Liver (tissue), 9 donors: ENCODE data around the gene PCNX3. TPM values are rescaled to one million over a fixed set of nuclear protein-coding genes. Genes with fewer than 3 reads are reported as not detected.

ENCODE experiments used
- DNase-seq: peaks from one replicate; pipeline ENCODE4 v3.0.0-alpha.2; 2017; ENCODE audit warnings: low spot score
- H3K27ac ChIP-seq, 2 donors: one replicate each; pipeline ENCODE4 v1.7.0; 2013; ENCODE audit warnings: inconsistent platforms in 2 of 2, low read length in 2 of 2, control low read depth in 1 of 2, low read depth in 1 of 2, mild to moderate bottlenecking in 1 of 2
- H3K27me3 ChIP-seq, 4 donors: one replicate each; pipeline versions ENCODE4 v1.6.1 to v1.7.0; 2013; ENCODE audit warnings: low read length in 3 of 4, inconsistent platforms in 1 of 4, mild to moderate bottlenecking in 1 of 4, moderate library complexity in 1 of 4; ENCODE audit not compliant: control insufficient read depth in 4 of 4, insufficient read depth in 4 of 4
- H3K36me3 ChIP-seq, 4 donors: one replicate each; pipeline versions ENCODE4 v1.6.1 to v1.7.0; 2013; ENCODE audit warnings: low read length in 3 of 4, mild to moderate bottlenecking in 3 of 4, low read depth in 1 of 4, moderate library complexity in 1 of 4; ENCODE audit not compliant: control insufficient read depth in 4 of 4, insufficient read depth in 3 of 4
- H3K4me1 ChIP-seq, 4 donors: one replicate each; pipeline versions ENCODE4 v1.6.1 to v1.7.0; 2013; ENCODE audit warnings: low read length in 3 of 4, mild to moderate bottlenecking in 3 of 4, moderate library complexity in 1 of 4; ENCODE audit not compliant: control insufficient read depth in 4 of 4, insufficient read depth in 4 of 4
- H3K4me3 ChIP-seq, 3 donors: one replicate each; pipeline versions ENCODE4 v1.6.1 to v1.7.0; 2013; ENCODE audit warnings: low read length in 3 of 3, control low read depth in 1 of 3, low read depth in 1 of 3, mild to moderate bottlenecking in 1 of 3
- H3K9ac ChIP-seq, 2 donors: one replicate each; pipeline ENCODE4 v1.7.0; 2013; ENCODE audit warnings: low read length in 2 of 2, mild to moderate bottlenecking in 2 of 2, moderate library complexity in 2 of 2, control low read depth in 1 of 2, low read depth in 1 of 2
- H3K9me3 ChIP-seq, 4 donors: one replicate each; pipeline versions ENCODE4 v1.6.1 to v1.7.0; 2013; ENCODE audit warnings: low read length in 3 of 4; ENCODE audit not compliant: control insufficient read depth in 4 of 4
- EGR1 ChIP-seq, 2 donors: IDR thresholded peaks; 2 replicates each; pipeline ENCODE4 v1.6.1; 2016 to 2018; ENCODE audit warnings: antibody characterized with exemption in 2 of 2, low read depth in 2 of 2
- FOXA1 ChIP-seq: IDR thresholded peaks from 2 replicates; pipeline ENCODE4 v1.6.1; 2016; ENCODE audit warnings: antibody characterized with exemption
- GABPA ChIP-seq, 2 donors: IDR thresholded peaks in 1 of 2; conservative IDR thresholded peaks in 1 of 2; 2 replicates each; pipeline ENCODE4 v1.6.1; 2016; ENCODE audit warnings: antibody characterized with exemption in 2 of 2, mild to moderate bottlenecking in 1 of 2, moderate library complexity in 1 of 2
- HNF4A ChIP-seq, 2 donors: conservative IDR thresholded peaks; 2 replicates each; pipeline ENCODE4 v1.6.1; 2016; ENCODE audit warnings: antibody characterized with exemption in 2 of 2, mild to moderate bottlenecking in 2 of 2
- HNF4G ChIP-seq: IDR thresholded peaks from 2 replicates; pipeline ENCODE4 v1.6.1; 2016; ENCODE audit warnings: antibody characterized with exemption
- JUND ChIP-seq, 2 donors: IDR thresholded peaks; 2 replicates each; pipeline ENCODE4 v1.6.1; 2016; ENCODE audit warnings: antibody characterized with exemption in 2 of 2
- NR2F2 ChIP-seq: IDR thresholded peaks from 2 replicates; pipeline ENCODE4 v1.6.1; 2016; ENCODE audit warnings: antibody characterized with exemption
- SP1 ChIP-seq: IDR thresholded peaks from 2 replicates; pipeline ENCODE4 v1.6.1; 2018; ENCODE audit warnings: antibody characterized with exemption, mild to moderate bottlenecking
- TAF1 ChIP-seq: conservative IDR thresholded peaks from 2 replicates; pipeline ENCODE4 v1.6.1; 2016; ENCODE audit warnings: antibody characterized with exemption, mild to moderate bottlenecking
- YY1 ChIP-seq: IDR thresholded peaks from 2 replicates; pipeline ENCODE4 v1.6.1; 2016; ENCODE audit warnings: antibody characterized with exemption, mild to moderate bottlenecking
- WGBS: extraction: QIAGEN DNeasy Blood & Tissue Kit; methylation state at CpG from one replicate; pipeline ENCODE4 v1.1.7; 2013; 5-methylcytosine and 5-hydroxymethylcytosine counted together
- polyA plus RNA-seq, 2 donors: library from polyadenylated mRNA; stranded (reverse) in 1 of 2; unstranded in 1 of 2; fragments of 200-250 nt in 1 of 2; fragments of >200 nt in 1 of 2; fragmentation: Nextera tagmentation in 1 of 2; extraction: Ambion mirVana in 1 of 2; gene quantifications; one replicate each; pipeline versions ENCODE4 v1.2.1 to v1.2.3, GENCODE V29; 2013 to 2015
- total RNA-seq, 2 donors: library from RNA; depleted of rRNA; stranded (reverse); fragments of >200 nt; gene quantifications; one replicate each; pipeline ENCODE4 v1.2.3, GENCODE V29; 2014
- TF ChIP-seq, protein P1 (sequence below): fragments of 150-350 bp; IDR thresholded peaks from 2 replicates; pipeline ENCODE4 v1.5.1; 2017; ENCODE audit warnings: improper control_type of control experiment, low read depth, low read length; ENCODE audit not compliant: missing input control
- TF ChIP-seq, protein P2 (sequence below): IDR thresholded peaks from 2 replicates; pipeline ENCODE4 v1.6.1; 2016; ENCODE audit warnings: antibody characterized with exemption
- TF ChIP-seq, protein P3 (sequence below): IDR thresholded peaks from 2 replicates; pipeline ENCODE4 v1.6.1; 2016; ENCODE audit warnings: antibody characterized with exemption
- donor health status: healthy.
- donor health status: healthy.
- donor health status: healthy.
- donor health status: healthy.
- donor health status: healthy.

The PCNX3 gene
- total and polyA plus RNA-seq, 4 donors: 4.7 to 13.4 (median 12.1) TPM

DNA sequence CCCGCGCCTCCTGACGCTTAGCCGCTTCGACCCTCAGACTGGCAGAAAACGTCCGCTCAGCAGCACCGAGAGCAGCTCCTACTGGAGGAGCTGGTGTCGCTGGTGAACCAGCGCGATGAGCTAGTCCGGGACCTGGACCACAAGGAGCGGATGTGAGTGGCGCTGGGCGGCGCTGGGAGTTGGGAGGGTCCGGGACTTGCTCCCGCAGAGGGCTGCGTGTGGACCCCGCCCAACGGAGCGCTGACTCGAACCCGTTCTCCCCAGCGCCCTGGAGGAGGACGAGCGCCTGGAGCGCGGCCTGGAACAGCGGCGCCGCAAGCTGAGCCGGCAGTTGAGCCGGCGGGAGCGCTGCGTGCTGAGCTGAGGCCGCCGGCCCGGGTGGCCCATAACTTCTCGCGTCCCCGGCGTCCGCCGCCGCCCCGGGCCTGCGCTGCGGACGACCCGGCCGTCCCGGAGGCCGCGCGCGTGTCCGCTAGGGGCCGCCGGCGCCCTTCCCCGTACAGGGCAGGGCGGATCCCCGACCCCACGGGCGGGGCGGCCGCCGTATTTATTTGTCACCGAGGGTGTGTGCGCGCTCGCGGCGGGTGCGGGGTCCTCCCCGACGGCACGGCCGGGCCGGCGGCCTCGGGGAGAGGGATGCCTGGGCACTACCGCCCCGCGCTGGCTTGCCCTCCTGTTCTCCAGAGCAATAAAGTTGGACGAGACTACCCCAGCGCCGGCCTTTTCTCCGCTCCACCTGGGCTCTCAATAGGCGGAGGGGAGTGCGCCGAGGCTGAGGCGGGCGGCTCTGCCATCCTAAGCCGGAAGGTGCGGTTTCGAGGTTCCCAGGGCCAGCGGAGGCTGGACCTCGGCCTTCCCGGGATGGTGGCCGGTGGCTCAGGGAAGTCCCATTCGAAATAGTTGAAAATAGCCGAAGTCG, 23.4 kb upstream of the PCNX3 start:
- Histone ChIP-seq H3K4me1 (peaks cover 0 to 3% (median 0%) of the 10 kb centered on the region in 4 donors), H3K4me3 (no peak overlapping the region), H3K27ac (peak overlapping the region in 1 of 2 donors; percentile 19), H3K27me3 (no peaks in the 10 kb centered on the region), H3K36me3 (no peaks in the 10 kb centered on the region), H3K9ac (no peak overlapping the region), H3K9me3 (no peaks in the 10 kb centered on the region)
- 37% methylated on average over 106 of the region's 106 CpGs for WGBS
- TF ChIP-seq, protein P1, sequence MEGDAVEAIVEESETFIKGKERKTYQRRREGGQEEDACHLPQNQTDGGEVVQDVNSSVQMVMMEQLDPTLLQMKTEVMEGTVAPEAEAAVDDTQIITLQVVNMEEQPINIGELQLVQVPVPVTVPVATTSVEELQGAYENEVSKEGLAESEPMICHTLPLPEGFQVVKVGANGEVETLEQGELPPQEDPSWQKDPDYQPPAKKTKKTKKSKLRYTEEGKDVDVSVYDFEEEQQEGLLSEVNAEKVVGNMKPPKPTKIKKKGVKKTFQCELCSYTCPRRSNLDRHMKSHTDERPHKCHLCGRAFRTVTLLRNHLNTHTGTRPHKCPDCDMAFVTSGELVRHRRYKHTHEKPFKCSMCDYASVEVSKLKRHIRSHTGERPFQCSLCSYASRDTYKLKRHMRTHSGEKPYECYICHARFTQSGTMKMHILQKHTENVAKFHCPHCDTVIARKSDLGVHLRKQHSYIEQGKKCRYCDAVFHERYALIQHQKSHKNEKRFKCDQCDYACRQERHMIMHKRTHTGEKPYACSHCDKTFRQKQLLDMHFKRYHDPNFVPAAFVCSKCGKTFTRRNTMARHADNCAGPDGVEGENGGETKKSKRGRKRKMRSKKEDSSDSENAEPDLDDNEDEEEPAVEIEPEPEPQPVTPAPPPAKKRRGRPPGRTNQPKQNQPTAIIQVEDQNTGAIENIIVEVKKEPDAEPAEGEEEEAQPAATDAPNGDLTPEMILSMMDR: peak; percentile 23
- no peak for TF ChIP-seq GABPA (IDR thresholded peaks at IDR 0.05 in 1 of 2, conservative IDR thresholded peaks at IDR 0.05 in 1 of 2)
- TF ChIP-seq, protein P2, sequence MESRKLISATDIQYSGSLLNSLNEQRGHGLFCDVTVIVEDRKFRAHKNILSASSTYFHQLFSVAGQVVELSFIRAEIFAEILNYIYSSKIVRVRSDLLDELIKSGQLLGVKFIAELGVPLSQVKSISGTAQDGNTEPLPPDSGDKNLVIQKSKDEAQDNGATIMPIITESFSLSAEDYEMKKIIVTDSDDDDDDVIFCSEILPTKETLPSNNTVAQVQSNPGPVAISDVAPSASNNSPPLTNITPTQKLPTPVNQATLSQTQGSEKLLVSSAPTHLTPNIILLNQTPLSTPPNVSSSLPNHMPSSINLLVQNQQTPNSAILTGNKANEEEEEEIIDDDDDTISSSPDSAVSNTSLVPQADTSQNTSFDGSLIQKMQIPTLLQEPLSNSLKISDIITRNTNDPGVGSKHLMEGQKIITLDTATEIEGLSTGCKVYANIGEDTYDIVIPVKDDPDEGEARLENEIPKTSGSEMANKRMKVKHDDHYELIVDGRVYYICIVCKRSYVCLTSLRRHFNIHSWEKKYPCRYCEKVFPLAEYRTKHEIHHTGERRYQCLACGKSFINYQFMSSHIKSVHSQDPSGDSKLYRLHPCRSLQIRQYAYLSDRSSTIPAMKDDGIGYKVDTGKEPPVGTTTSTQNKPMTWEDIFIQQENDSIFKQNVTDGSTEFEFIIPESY: no peak
- DNase-seq: no peak

DNA sequence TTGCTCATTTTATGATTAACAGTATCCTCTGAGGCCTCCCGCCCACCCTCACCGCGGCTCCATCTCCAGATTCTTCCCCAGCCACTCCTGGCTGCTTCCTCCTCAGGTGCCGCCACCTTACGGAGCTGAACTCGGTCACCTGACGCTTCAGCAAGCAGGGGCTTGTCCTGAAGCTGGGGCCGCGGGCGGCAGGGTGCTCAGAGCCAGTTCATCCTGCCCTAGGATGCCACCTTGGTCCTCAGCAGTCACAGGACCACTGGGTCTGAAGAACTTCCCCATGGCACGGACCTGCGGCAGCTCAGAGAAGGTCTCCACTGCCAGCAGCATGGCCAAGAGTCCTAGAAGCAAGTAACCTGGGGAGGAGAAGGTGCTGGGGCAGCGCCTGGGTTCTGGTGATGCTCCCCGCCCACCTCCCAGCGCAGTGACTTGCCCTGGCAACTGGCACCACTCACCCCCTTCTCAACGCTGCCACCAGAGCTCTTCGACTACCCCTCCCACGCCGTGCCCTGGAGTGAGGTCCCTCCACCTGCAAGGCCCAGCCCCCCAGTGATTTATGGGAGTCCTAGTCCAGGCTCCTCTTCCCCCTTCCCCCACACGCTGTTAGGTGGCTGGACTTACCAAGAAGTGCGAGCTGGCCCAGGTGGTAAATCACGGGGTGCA, 22.6 kb upstream of the PCNX3 start:
- Histone ChIP-seq H3K27me3 (no peaks in the 10 kb centered on the region), H3K4me3 (no peak overlapping the region), H3K9ac (no peak overlapping the region), H3K4me1 (peaks cover 0 to 3% (median 0%) of the 10 kb centered on the region in 4 donors), H3K27ac (no peak overlapping the region), H3K36me3 (peaks cover 0 to 6% (median 2%) of the 10 kb centered on the region in 4 donors), H3K9me3 (no peaks in the 10 kb centered on the region)
- TF ChIP-seq TAF1 (no peak), JUND (IDR thresholded peaks at IDR 0.05) (no peak), YY1 (no peak), NR2F2 (no peak), HNF4A (conservative IDR thresholded peaks at IDR 0.05) (no peak), EGR1 (IDR thresholded peaks at IDR 0.05; ENCODE audit: low read depth in 2 of 2) (no peak), SP1 (no peak), GABPA (IDR thresholded peaks at IDR 0.05 in 1 of 2, conservative IDR thresholded peaks at IDR 0.05 in 1 of 2) (no peak), HNF4G (no peak), FOXA1 (no peak)
- TF ChIP-seq, protein P1: no peak
- TF ChIP-seq, protein P3, sequence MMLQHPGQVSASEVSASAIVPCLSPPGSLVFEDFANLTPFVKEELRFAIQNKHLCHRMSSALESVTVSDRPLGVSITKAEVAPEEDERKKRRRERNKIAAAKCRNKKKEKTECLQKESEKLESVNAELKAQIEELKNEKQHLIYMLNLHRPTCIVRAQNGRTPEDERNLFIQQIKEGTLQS: no peak
- no peak for DNase-seq
- WGBS: 83% methylated on average over 22 of the region's 22 CpGs
